Astrocyte of the spinal cord (primary cell): ENCODE results near the gene LEP.

Experiments used
- DNase-seq: peaks from one replicate; pipeline ENCODE4 v3.0.0; 2011; ENCODE audit warnings: low read depth, low spot score
- H3K4me3 ChIP-seq: 2 replicates; pipeline ENCODE4 v1.5.1; 2011; ENCODE audit warnings: low read depth, mild to moderate bottlenecking, low read length, moderate library complexity
- CTCF ChIP-seq: IDR thresholded peaks from 2 replicates; pipeline ENCODE4 v1.5.1; 2012; ENCODE audit warnings: low read depth, mild to moderate bottlenecking, low read length, inconsistent platforms
- in situ Hi-C: cut with HindIII; loops from 2 replicates; pipeline ENCODE4 v1.10.0; 2017; ENCODE audit warnings: low sequenced_read_pairs

LEP gene

GRCh38 chr7:128210590-128211570 is 30.2 kb upstream of the LEP start:
- H3K4me3 ChIP-seq = no peak overlapping the region
- in situ Hi-C loops = loop anchor here (25.0 kb wide), 1 partner anchor 149 kb away; no protein-coding TSS in a partner anchor
- no peak for DNase-seq
- TF ChIP-seq CTCF = no peak

DNA sequence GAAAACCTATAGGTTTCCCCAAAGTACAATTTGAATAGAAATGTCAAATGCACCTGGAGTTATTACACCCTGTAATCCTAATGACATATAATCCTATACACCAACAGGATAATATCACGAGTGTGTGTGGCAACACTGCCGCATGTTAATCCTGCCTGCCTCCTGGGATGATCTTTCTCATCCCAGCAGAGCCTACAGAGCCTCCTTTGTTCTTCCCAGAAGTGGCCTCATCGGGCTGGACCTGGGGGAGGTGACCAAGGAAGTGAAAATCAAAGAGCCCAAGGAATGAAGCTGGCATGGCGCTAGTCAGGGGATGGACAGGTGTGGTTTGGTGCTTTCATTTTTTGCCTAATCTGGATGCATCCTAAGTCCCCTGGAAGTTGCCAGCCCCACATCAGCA is 29.5 kb upstream of the LEP start:
- TF ChIP-seq CTCF = no peak
- DNase-seq = no peak
- in situ Hi-C loops = loop anchor here (25.0 kb wide), 1 partner anchor 149 kb away; no protein-coding TSS in a partner anchor
- H3K4me3 ChIP-seq = no peak overlapping the region

DNA sequence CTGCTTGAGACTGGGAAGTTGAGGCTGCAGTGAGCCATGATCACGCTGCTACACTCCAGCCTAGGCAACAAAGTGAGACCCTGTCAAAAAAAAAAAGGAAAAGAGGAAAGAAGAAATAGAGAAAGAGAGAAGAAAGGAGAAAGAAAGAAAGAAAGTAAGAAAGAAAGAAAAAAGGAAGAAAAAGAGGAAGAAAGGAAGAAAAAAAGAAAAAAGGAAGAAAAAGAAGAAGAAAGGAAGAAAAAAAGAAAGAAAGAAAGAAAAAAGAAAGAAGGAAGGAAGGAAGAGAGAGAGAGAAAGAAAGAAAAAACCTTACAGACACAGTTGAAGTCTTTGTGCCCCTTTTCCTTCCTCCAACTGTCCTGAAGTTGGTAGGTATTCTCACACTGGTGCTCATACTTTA is 26.6 kb upstream of the LEP start:
- DNase-seq = no peak
- TF ChIP-seq CTCF = no peak
- H3K4me3 ChIP-seq = no peak overlapping the region
- in situ Hi-C loops = loop anchor here (25.0 kb wide), 1 partner anchor 152 kb away; no protein-coding TSS in a partner anchor

- in situ Hi-C loops = loop anchor here (25.0 kb wide), 1 partner anchor 153 kb away; no protein-coding TSS in a partner anchor
- TF ChIP-seq CTCF = no peak
- peak; percentile 65 for DNase-seq
- no peak overlapping the region for H3K4me3 ChIP-seq
Observed at GRCh38 chr7:128215281-128215680, 25.8 kb upstream of the LEP start.

DNA sequence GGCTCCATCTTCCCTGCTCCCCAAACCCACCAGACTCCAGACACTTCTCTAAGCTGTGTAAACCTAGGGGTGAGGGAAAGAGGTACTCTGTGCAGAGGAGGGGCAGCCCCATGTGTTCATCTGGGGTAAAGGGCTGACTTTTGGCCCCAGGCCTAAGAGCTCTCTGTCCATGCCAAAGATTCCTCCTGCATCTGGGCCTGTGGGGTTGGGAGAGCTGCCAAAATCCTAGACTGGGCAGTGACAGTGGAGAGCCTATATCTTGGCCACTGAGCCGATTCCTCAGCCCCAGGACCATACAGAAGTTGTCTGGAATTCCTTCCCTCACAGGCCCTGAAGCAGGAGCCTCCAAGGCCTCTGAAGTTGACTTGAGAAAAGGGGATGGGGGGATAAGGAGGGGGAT is 25.3 kb upstream of the LEP start:
- in situ Hi-C loops = loop anchor here (25.0 kb wide), 1 partner anchor 153 kb away; no protein-coding TSS in a partner anchor
- TF ChIP-seq CTCF = no peak
- no peak overlapping the region for H3K4me3 ChIP-seq
- DNase-seq = peak; percentile 28

- peak; percentile 57 for DNase-seq
- in situ Hi-C loops = loop anchor here (25.0 kb wide), 1 partner anchor 155 kb away; no protein-coding TSS in a partner anchor
- H3K4me3 ChIP-seq = no peak overlapping the region
- no peak for TF ChIP-seq CTCF
Observed at GRCh38 chr7:128217030-128217805, 23.9 kb upstream of the LEP start.
